Measurements from ENCODE around the gene FAM185A. TPM values are rescaled to one million over a fixed set of nuclear protein-coding genes. Genes with fewer than 3 reads are reported as not detected.

Gene FAM185A
- total RNA-seq, 2 experiments from 2014 or later, result 4.5 to 4.9 TPM

DNA sequence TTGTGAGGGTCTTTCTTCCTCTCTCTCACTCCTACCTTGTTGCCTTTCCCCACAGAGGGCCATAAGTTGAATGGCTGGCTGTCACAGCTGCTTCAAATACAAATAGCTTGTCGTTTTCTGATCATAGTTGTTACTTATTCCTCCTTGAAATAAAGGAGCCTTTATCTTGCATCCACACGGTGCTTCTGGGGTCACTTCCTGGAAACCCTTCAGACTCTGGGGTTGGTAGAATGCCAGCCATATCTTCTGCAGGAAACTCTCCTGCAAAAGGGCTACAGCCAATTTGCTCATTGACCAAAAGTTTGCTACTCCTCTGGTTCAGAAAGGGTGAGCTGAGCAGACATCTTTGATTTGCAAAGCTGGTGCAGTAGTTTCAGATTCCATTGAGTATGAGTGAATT, 70.4 kb downstream of the FAM185A start:
- Mint-ChIP-seq H3K36me3 (ENCODE audit: low read depth) (peaks cover 25% of the 10 kb centered on the region), H3K27ac (no peak overlapping the region), H3K4me3 (no peak overlapping the region), H3K9me3 (no peaks in the 10 kb centered on the region), H3K4me1 (ENCODE audit: low read depth) (no peaks in the 10 kb centered on the region), H3K27me3 (no peaks in the 10 kb centered on the region)
- ChIA-PET CTCF (no interaction called here), POLR2A (no interaction called here)
- Histone ChIP-seq H3K4me1 (ENCODE audit: insufficient read depth, low read length) (no peaks in the 10 kb centered on the region), H3K27ac (ENCODE audit: low read depth in 1 of 2, low read length in 2 of 2) (no peak overlapping the region), H3K36me3 (ENCODE audit: insufficient read depth, low read length) (no peaks in the 10 kb centered on the region), H3K27me3 (ENCODE audit: control insufficient read depth in 1 of 2, insufficient read depth in 2 of 2, low read length in 2 of 2) (no peaks in the 10 kb centered on the region), H3K4me3 (ENCODE audit: low read length) (no peak overlapping the region), H3K9me3 (ENCODE audit: control insufficient read depth in 1 of 2, insufficient read depth in 1 of 2, low read length in 2 of 2) (no peaks in the 10 kb centered on the region)
- intact Hi-C loops (cut with DNase I, micrococcal nuclease), result no loop called here
- DNase-seq (no peak), ATAC-seq (ENCODE audit: poor library complexity) (no peak)
- TF ChIP-seq, protein P1, sequence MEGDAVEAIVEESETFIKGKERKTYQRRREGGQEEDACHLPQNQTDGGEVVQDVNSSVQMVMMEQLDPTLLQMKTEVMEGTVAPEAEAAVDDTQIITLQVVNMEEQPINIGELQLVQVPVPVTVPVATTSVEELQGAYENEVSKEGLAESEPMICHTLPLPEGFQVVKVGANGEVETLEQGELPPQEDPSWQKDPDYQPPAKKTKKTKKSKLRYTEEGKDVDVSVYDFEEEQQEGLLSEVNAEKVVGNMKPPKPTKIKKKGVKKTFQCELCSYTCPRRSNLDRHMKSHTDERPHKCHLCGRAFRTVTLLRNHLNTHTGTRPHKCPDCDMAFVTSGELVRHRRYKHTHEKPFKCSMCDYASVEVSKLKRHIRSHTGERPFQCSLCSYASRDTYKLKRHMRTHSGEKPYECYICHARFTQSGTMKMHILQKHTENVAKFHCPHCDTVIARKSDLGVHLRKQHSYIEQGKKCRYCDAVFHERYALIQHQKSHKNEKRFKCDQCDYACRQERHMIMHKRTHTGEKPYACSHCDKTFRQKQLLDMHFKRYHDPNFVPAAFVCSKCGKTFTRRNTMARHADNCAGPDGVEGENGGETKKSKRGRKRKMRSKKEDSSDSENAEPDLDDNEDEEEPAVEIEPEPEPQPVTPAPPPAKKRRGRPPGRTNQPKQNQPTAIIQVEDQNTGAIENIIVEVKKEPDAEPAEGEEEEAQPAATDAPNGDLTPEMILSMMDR (IDR thresholded peaks at IDR 0.05), result no peak

DNA sequence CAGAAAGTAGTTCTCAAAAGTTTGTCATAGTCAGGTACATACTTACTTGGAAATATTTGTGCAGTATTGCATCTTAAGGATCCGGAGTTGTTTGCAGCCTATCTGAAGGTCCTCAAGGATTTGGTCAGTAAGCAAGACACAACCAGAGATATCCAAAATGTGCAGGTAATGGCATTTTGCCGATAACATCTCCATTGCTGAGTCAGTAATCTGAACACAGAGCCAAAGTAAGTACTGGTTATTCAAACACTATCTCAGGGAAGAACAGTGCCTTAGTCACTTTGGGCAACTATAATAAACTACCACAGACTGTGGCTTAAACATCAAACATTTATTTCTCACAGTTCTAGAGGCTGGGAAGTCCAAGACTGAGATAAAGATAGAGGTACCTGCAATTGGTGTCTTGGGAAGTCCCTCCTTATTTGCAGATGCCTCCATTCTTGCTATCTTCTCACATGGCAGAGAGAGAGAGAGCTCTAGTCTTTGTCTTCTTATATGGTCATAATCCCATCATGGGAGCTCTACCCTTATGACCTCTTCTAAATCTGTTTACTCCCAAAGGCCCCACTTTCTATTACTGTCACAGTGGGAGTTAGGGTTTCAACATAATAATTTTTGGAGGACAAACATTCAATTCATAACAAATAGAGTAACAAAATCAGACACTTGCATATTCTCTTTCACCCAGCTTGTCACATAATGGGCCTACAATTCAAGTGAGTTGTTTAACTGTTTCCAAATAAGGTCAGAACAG, 73.4 kb downstream of the FAM185A start:
- Mint-ChIP-seq H3K27ac (no peak overlapping the region), H3K4me3 (no peak overlapping the region), H3K27me3 (no peaks in the 10 kb centered on the region), H3K4me1 (ENCODE audit: low read depth) (no peaks in the 10 kb centered on the region), H3K9me3 (no peaks in the 10 kb centered on the region), H3K36me3 (ENCODE audit: low read depth) (peaks cover 31% of the 10 kb centered on the region)
- H3K27ac ChIP-seq (ENCODE audit: low read depth in 1 of 2, low read length in 2 of 2), result no peak overlapping the region
- H3K4me3 ChIP-seq (ENCODE audit: low read length), result no peak overlapping the region
- H3K27me3 ChIP-seq (ENCODE audit: control insufficient read depth in 1 of 2, insufficient read depth in 2 of 2, low read length in 2 of 2), result no peaks in the 10 kb centered on the region
- ATAC-seq (ENCODE audit: poor library complexity) (no peak), DNase-seq (no peak)
- no peaks in the 10 kb centered on the region for H3K9me3 ChIP-seq (ENCODE audit: control insufficient read depth in 1 of 2, insufficient read depth in 1 of 2, low read length in 2 of 2)
- no peaks in the 10 kb centered on the region for H3K4me1 ChIP-seq (ENCODE audit: insufficient read depth, low read length)
- ChIA-PET CTCF (interaction anchor here (0.8 to 1.3 kb wide), 2 partner anchors 13 kb away, joined by 3 read pairs; no protein-coding TSS in a partner anchor), POLR2A (no interaction called here)
- intact Hi-C loops (cut with DNase I, micrococcal nuclease), result no loop called here
- peaks cover 3% of the 10 kb centered on the region for H3K36me3 ChIP-seq (ENCODE audit: insufficient read depth, low read length)
- TF ChIP-seq, protein P1 (IDR thresholded peaks at IDR 0.05), result no peak

DNA sequence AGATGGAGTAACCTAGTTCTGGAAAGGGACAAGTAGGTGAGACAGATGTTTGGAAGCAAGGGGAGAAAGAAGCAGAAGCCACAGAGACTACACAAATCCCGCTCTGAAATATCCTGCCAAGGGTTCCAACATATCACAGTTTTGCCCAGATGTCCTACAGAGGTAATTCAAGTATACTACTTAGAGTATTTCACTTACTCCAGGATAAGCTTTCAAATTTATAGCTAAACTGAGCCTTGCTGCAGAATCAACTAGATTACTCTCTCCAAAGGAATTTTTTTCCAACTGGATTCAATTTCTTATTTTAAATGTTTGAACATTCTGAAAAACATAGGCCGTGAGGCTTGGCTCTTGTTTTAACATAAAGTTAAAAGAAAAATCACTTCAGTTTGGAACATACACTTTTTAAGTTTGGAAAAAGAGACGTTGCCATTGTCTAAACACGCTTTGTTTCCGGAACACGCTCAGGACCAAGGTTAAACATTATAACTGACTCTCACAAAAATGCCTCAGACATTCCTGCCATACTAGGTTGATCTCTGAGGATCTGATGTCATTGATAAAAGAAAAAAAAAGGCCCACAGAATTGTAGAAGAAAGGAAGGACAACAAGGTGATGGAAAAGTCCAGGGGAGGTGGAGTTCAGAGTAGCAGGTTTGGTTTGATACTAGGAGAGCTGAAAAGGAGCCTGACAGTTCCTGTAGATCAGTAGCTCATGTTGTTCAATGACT, 74.8 kb downstream of the FAM185A start:
- TF ChIP-seq, protein P1 (IDR thresholded peaks at IDR 0.05), result no peak
- H3K4me1 ChIP-seq (ENCODE audit: insufficient read depth, low read length), result no peaks in the 10 kb centered on the region
- no peak for ATAC-seq (ENCODE audit: poor library complexity)
- Mint-ChIP-seq H3K4me3 (no peak overlapping the region), H3K36me3 (ENCODE audit: low read depth) (peaks cover 37% of the 10 kb centered on the region), H3K9me3 (no peaks in the 10 kb centered on the region), H3K4me1 (ENCODE audit: low read depth) (no peaks in the 10 kb centered on the region), H3K27me3 (no peaks in the 10 kb centered on the region), H3K27ac (no peak overlapping the region)
- H3K4me3 ChIP-seq (ENCODE audit: low read length), result no peak overlapping the region
- no peaks in the 10 kb centered on the region for H3K9me3 ChIP-seq (ENCODE audit: control insufficient read depth in 1 of 2, insufficient read depth in 1 of 2, low read length in 2 of 2)
- intact Hi-C loops (cut with DNase I, micrococcal nuclease), result no loop called here
- no peak for DNase-seq
- H3K36me3 ChIP-seq (ENCODE audit: insufficient read depth, low read length), result peaks cover 3% of the 10 kb centered on the region
- H3K27me3 ChIP-seq (ENCODE audit: control insufficient read depth in 1 of 2, insufficient read depth in 2 of 2, low read length in 2 of 2), result no peaks in the 10 kb centered on the region
- ChIA-PET CTCF (no interaction called here), POLR2A (no interaction called here)
- no peak overlapping the region for H3K27ac ChIP-seq (ENCODE audit: low read depth in 1 of 2, low read length in 2 of 2)

Measured in CD4-positive, alpha-beta T cell (primary cell).